Transverse colon (tissue), 4 donors: ENCODE results near the gene VSIG4.

Source experiments
- CTCF ChIP-seq, 5 experiments: fragments of 200-600 bp in 3 of 5; fragments of 450-650 bp in 2 of 5; sonication (generic) in 3 of 5; IDR thresholded peaks; 1 replicate in 2 of 5; 2 replicates in 3 of 5; pipeline ENCODE4 v1.5.1; 2016 to 2017; ENCODE audit warnings: antibody characterized with exemption in 5 of 5, inconsistent platforms in 3 of 5, mild to moderate bottlenecking in 2 of 5, moderate library complexity in 1 of 5
- EP300 ChIP-seq: sonication (generic); formaldehyde crosslinking; IDR thresholded peaks from one replicate; pipeline ENCODE4 v1.6.1; 2017; ENCODE audit warnings: antibody characterized with exemption, low read depth
- POLR2A ChIP-seq: fragments of 450-650 bp; IDR thresholded peaks from one replicate; pipeline ENCODE4 v1.6.1; 2016; ENCODE audit warnings: antibody characterized with exemption, mild to moderate bottlenecking, moderate library complexity
- POLR2AphosphoS5 ChIP-seq, 3 donors: sonication (generic); formaldehyde crosslinking; IDR thresholded peaks; one replicate each; pipeline ENCODE4 v1.6.1; 2016; ENCODE audit warnings: antibody characterized with exemption in 3 of 3

DNA sequence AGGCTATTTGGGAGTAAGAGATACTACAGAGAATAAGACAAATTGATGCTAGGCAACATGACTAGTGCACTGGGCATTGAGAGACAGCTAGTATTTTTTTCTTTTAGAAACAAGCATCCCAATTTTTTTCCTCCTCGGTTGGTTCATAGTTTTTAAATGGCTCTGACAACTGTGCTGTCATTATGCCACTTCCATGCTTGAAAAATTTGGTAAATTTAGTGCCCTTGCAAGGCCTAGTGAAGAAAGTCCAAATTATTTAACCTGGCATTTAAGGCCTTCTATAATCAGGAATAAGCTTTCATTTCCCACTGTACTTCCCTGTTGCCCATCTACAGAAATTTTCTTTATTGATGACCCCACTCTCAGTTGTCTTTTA lies 15.8 kb downstream of the VSIG4 start:
- TF ChIP-seq CTCF (IDR thresholded peaks at IDR 0.05) (no peak), POLR2AphosphoS5 (IDR thresholded peaks at IDR 0.05) (no peak), POLR2A (no peak), EP300 (no peak)
